WTC11 (cell line): Measurements from ENCODE around the gene MGRN1.

ENCODE experiments used
- CREM ChIP-seq: sonication (generic); formaldehyde crosslinking; IDR thresholded peaks from 2 replicates; pipeline ENCODE4 v1.8.1; 2022; ENCODE audit warnings: mild to moderate bottlenecking, missing genetic modification reagents, moderate library complexity
- NFE2L1 ChIP-seq: sonication (generic); formaldehyde crosslinking; IDR thresholded peaks from 2 replicates; pipeline ENCODE4 v1.8.1; 2023; ENCODE audit warnings: missing genetic modification reagents
- NFYB ChIP-seq: sonication (generic); formaldehyde crosslinking; conservative IDR thresholded peaks from 2 replicates; pipeline ENCODE4 v1.8.0; 2022; ENCODE audit warnings: low read depth, missing genetic modification reagents
- SMAD3 ChIP-seq: sonication (generic); formaldehyde crosslinking; IDR thresholded peaks from 2 replicates; pipeline ENCODE4 v1.8.0; 2022; ENCODE audit warnings: missing genetic modification reagents, mild to moderate bottlenecking, borderline replicate concordance
- TEAD4 ChIP-seq: sonication (generic); formaldehyde crosslinking; IDR thresholded peaks from 2 replicates; pipeline ENCODE4 v1.8.0; 2022; ENCODE audit warnings: mild to moderate bottlenecking, missing genetic modification reagents
- ZNF263 ChIP-seq: sonication (generic); formaldehyde crosslinking; IDR thresholded peaks from 2 replicates; pipeline ENCODE4 v1.8.1; 2022; ENCODE audit warnings: low read depth, mild to moderate bottlenecking, moderate library complexity, missing genetic modification reagents
- TF ChIP-seq, protein P1 (sequence below): fragments of 200-600 bp; IDR thresholded peaks from 2 replicates; pipeline ENCODE4 v1.8.0; 2022; ENCODE audit warnings: antibody characterized with exemption
- TF ChIP-seq, protein P2 (sequence below): sonication (generic); formaldehyde crosslinking; IDR thresholded peaks from 2 replicates; pipeline ENCODE4 v1.8.1; 2022; ENCODE audit warnings: low read depth, missing genetic modification reagents, borderline replicate concordance
- TF ChIP-seq, protein P3 (sequence below): sonication (generic); formaldehyde crosslinking; IDR thresholded peaks from 2 replicates; pipeline ENCODE4 v1.8.0; 2023; ENCODE audit warnings: mild to moderate bottlenecking, missing genetic modification reagents
- TF ChIP-seq, protein P4 (sequence below): sonication (generic); formaldehyde crosslinking; IDR thresholded peaks from 2 replicates; pipeline ENCODE4 v1.8.1; 2022; ENCODE audit warnings: low read depth, mild to moderate bottlenecking, moderate library complexity, missing genetic modification reagents, borderline replicate concordance

DNA sequence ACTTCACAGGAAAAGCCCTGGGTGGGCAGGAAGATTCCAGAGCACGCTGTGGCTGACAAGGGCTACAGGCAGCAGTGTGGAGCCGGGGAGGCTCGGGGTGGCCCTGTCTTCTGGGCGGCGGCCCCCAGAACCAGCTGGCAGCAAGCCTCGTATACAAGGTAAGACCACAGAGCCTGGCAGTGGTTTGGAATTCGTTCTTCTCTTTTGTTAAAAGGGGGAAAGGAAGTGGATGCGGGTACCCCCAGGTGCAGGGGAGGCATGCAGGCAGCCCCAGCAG is 16.0 kb upstream of the MGRN1 start:
- TF ChIP-seq, protein P1, sequence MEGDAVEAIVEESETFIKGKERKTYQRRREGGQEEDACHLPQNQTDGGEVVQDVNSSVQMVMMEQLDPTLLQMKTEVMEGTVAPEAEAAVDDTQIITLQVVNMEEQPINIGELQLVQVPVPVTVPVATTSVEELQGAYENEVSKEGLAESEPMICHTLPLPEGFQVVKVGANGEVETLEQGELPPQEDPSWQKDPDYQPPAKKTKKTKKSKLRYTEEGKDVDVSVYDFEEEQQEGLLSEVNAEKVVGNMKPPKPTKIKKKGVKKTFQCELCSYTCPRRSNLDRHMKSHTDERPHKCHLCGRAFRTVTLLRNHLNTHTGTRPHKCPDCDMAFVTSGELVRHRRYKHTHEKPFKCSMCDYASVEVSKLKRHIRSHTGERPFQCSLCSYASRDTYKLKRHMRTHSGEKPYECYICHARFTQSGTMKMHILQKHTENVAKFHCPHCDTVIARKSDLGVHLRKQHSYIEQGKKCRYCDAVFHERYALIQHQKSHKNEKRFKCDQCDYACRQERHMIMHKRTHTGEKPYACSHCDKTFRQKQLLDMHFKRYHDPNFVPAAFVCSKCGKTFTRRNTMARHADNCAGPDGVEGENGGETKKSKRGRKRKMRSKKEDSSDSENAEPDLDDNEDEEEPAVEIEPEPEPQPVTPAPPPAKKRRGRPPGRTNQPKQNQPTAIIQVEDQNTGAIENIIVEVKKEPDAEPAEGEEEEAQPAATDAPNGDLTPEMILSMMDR, result no peak
- TF ChIP-seq TEAD4 (CRISPR knock-in tag), result no peak
- TF ChIP-seq NFYB (CRISPR knock-in tag), result no peak
- no peak for TF ChIP-seq SMAD3 (CRISPR knock-in tag)
- TF ChIP-seq, protein P2, sequence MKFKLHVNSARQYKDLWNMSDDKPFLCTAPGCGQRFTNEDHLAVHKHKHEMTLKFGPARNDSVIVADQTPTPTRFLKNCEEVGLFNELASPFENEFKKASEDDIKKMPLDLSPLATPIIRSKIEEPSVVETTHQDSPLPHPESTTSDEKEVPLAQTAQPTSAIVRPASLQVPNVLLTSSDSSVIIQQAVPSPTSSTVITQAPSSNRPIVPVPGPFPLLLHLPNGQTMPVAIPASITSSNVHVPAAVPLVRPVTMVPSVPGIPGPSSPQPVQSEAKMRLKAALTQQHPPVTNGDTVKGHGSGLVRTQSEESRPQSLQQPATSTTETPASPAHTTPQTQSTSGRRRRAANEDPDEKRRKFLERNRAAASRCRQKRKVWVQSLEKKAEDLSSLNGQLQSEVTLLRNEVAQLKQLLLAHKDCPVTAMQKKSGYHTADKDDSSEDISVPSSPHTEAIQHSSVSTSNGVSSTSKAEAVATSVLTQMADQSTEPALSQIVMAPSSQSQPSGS (CRISPR knock-in tag), result no peak
- TF ChIP-seq NFE2L1 (CRISPR knock-in tag), result no peak
- TF ChIP-seq, protein P3, sequence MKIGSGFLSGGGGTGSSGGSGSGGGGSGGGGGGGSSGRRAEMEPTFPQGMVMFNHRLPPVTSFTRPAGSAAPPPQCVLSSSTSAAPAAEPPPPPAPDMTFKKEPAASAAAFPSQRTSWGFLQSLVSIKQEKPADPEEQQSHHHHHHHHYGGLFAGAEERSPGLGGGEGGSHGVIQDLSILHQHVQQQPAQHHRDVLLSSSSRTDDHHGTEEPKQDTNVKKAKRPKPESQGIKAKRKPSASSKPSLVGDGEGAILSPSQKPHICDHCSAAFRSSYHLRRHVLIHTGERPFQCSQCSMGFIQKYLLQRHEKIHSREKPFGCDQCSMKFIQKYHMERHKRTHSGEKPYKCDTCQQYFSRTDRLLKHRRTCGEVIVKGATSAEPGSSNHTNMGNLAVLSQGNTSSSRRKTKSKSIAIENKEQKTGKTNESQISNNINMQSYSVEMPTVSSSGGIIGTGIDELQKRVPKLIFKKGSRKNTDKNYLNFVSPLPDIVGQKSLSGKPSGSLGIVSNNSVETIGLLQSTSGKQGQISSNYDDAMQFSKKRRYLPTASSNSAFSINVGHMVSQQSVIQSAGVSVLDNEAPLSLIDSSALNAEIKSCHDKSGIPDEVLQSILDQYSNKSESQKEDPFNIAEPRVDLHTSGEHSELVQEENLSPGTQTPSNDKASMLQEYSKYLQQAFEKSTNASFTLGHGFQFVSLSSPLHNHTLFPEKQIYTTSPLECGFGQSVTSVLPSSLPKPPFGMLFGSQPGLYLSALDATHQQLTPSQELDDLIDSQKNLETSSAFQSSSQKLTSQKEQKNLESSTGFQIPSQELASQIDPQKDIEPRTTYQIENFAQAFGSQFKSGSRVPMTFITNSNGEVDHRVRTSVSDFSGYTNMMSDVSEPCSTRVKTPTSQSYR (CRISPR knock-in tag), result no peak
- no peak for TF ChIP-seq CREM (CRISPR knock-in tag)
- TF ChIP-seq, protein P4, sequence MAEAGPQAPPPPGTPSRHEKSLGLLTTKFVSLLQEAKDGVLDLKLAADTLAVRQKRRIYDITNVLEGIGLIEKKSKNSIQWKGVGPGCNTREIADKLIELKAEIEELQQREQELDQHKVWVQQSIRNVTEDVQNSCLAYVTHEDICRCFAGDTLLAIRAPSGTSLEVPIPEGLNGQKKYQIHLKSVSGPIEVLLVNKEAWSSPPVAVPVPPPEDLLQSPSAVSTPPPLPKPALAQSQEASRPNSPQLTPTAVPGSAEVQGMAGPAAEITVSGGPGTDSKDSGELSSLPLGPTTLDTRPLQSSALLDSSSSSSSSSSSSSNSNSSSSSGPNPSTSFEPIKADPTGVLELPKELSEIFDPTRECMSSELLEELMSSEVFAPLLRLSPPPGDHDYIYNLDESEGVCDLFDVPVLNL (CRISPR knock-in tag), result no peak
- TF ChIP-seq ZNF263, result no peak
